Keratinocyte (primary cell): ENCODE measurements around the gene JAKMIP3.

ENCODE experiments used
- EZH2 ChIP-seq: IDR thresholded peaks from one replicate; pipeline ENCODE4 v1.6.1; 2012; ENCODE audit warnings: inconsistent platforms, mild to moderate bottlenecking, low read length, moderate library complexity
- TF ChIP-seq, protein P1 (sequence below), 3 experiments: IDR thresholded peaks in 1 of 3; conservative IDR thresholded peaks in 1 of 3; optimal IDR thresholded peaks in 1 of 3; 2 replicates in 2 of 3; 3 replicates in 1 of 3; pipeline versions ENCODE3 to v1.5.1; 2011; ENCODE audit warnings: low read length in 3 of 3, mild to moderate bottlenecking in 3 of 3, moderate library complexity in 2 of 3, control low read depth in 1 of 3, inconsistent platforms in 1 of 3; ENCODE audit not compliant: insufficient read depth in 2 of 3; ENCODE audit errors: extremely low read depth in 1 of 3

DNA sequence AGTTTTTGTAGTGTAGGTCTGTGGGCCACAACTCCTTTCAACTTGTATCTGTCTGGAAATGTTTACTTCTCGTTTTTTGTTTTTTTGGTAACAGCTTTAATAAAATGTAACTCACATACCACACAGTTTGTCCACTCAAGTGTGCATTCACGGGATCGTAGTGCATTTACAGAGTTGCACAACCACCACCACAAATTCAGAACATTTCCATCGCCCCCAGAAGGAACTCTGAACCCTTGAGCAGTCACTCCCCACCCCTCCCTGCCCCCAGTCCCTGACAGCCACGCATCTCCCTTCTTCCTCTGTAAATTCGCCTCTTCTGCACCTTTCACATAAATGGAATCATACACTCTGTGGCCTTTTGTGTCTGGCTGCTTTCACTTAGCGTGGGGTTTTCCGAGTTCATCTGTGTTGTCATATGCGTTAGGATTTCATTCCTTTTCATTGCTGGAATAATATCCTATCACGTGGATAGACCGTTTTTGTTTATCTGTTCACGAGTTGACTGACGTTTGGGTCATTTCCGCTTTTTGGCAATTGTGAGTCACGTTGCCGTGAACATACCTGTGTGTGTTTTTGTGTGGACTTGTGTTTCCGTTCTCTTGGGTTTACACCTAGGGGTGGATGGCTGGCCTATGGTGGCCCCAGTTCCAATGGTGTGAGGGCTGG is 10.3 kb downstream of the JAKMIP3 start:
- TF ChIP-seq, protein P1, sequence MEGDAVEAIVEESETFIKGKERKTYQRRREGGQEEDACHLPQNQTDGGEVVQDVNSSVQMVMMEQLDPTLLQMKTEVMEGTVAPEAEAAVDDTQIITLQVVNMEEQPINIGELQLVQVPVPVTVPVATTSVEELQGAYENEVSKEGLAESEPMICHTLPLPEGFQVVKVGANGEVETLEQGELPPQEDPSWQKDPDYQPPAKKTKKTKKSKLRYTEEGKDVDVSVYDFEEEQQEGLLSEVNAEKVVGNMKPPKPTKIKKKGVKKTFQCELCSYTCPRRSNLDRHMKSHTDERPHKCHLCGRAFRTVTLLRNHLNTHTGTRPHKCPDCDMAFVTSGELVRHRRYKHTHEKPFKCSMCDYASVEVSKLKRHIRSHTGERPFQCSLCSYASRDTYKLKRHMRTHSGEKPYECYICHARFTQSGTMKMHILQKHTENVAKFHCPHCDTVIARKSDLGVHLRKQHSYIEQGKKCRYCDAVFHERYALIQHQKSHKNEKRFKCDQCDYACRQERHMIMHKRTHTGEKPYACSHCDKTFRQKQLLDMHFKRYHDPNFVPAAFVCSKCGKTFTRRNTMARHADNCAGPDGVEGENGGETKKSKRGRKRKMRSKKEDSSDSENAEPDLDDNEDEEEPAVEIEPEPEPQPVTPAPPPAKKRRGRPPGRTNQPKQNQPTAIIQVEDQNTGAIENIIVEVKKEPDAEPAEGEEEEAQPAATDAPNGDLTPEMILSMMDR (optimal IDR thresholded peaks at IDR 0.05 in 1 of 3, IDR thresholded peaks at IDR 0.05 in 1 of 3, conservative IDR thresholded peaks at IDR 0.05 in 1 of 3; ENCODE audit: extremely low read depth in 1 of 3, insufficient read depth in 2 of 3, low read length in 3 of 3), result no peak
- TF ChIP-seq EZH2, result no peak
